Right lobe of liver (tissue), 6 donors: ENCODE data around the gene KCTD6. TPM values are rescaled to one million over a fixed set of nuclear protein-coding genes. Genes with fewer than 3 reads are reported as not detected.
"Not testable (repeated sequence)": the region's sequence is repeated elsewhere in the genome, so short reads cannot be mapped to it uniquely, and the experiment has no call there.

Experiments
- ATAC-seq, 4 donors: fragments of 200-7000 bp; cut with Tn5 transposase; one replicate each; pipeline ENCODE4 v1.9.1; 2020; ENCODE audit warnings: mild to moderate bottlenecking in 4 of 4, moderate library complexity in 4 of 4
- DNase-seq, 3 donors: peaks; one replicate each; pipeline ENCODE4 v3.0.0-alpha.2; 2020
- H3K27ac ChIP-seq, 3 donors: fragments of 200-600 bp; one replicate each; pipeline ENCODE4 v1.8.0; 2022
- H3K27me3 ChIP-seq, 2 donors: fragments of 200-600 bp; one replicate each; pipeline ENCODE4 v1.8.0; 2022
- H3K36me3 ChIP-seq, 4 donors: fragments of 200-600 bp; sonication (generic) in 1 of 4; one replicate each; pipeline versions ENCODE4 v1.5.1 to v1.8.0; 2017 to 2022; ENCODE audit warnings: control low read depth in 1 of 4
- H3K4me1 ChIP-seq, 4 donors: fragments of 200-600 bp; sonication (generic) in 1 of 4; one replicate each; pipeline versions ENCODE4 v1.5.1 to v1.8.0; 2017 to 2022; ENCODE audit warnings: control low read depth in 1 of 4
- H3K4me3 ChIP-seq, 3 donors: fragments of 200-600 bp; one replicate each; pipeline ENCODE4 v1.8.0; 2022
- H3K9me3 ChIP-seq, 4 donors: fragments of 200-600 bp; sonication (generic) in 1 of 4; one replicate each; pipeline versions ENCODE4 v1.5.1 to v1.8.0; 2017 to 2022; ENCODE audit warnings: control low read depth in 1 of 4
- POLR2A ChIP-seq: fragments of 450-650 bp; IDR thresholded peaks from one replicate; pipeline ENCODE4 v1.6.1; 2017; ENCODE audit warnings: antibody characterized with exemption, mild to moderate bottlenecking
- WGBS: methylation state at CpG from one replicate; pipeline ENCODE4 v1.1.6; 2018; ENCODE audit warnings: low coverage, low lambda C conversion rate; ENCODE audit not compliant: insufficient coverage; ENCODE audit errors: missing lambda C conversion rate; 5-methylcytosine and 5-hydroxymethylcytosine counted together
- intact Hi-C, 2 donors: fragments of 100-400 bp; cut with DNase I; formaldehyde crosslinking; loops; one replicate each; pipeline versions ENCODE4 v1.11.2 to v1.14.1; 2022
- total RNA-seq, 6 experiments: library from RNA; depleted of rRNA in 2 of 6; stranded (reverse); fragments of >200 nt in 2 of 6; fragmentation: NEBNext Ultra II Directional in 3 of 6; extraction: Animal tissue kit (Norgen Biotek cat#: 25700) in 3 of 6; gene quantifications; one replicate each; pipeline versions ENCODE4 v1.1.0 to v1.2.4, GENCODE V29; 2016 to 2023
- TF ChIP-seq, protein P1 (sequence below), 4 donors: fragments of 200-600 bp in 3 of 4; fragments of 450-650 bp in 1 of 4; IDR thresholded peaks; one replicate each; pipeline versions ENCODE4 v1.5.1 to v1.8.0; 2016 to 2022; ENCODE audit warnings: antibody characterized with exemption in 4 of 4, mild to moderate bottlenecking in 2 of 4
- donor health status: DM: no; HTN: yes; CAD: no.
- donor health status: DM: no; HTN: no; CAD: no.
- donor health status: DM: no; HTN: no; CAD: no.
- donor health status: DM: no; HTN: yes; CAD: no.
- donor health status: DM: no; HTN: yes; CAD: no.

KCTD6 gene
- total RNA-seq, 6 experiments from 2014 or later: 4.3 to 9.6 (median 8.0) TPM

DNA sequence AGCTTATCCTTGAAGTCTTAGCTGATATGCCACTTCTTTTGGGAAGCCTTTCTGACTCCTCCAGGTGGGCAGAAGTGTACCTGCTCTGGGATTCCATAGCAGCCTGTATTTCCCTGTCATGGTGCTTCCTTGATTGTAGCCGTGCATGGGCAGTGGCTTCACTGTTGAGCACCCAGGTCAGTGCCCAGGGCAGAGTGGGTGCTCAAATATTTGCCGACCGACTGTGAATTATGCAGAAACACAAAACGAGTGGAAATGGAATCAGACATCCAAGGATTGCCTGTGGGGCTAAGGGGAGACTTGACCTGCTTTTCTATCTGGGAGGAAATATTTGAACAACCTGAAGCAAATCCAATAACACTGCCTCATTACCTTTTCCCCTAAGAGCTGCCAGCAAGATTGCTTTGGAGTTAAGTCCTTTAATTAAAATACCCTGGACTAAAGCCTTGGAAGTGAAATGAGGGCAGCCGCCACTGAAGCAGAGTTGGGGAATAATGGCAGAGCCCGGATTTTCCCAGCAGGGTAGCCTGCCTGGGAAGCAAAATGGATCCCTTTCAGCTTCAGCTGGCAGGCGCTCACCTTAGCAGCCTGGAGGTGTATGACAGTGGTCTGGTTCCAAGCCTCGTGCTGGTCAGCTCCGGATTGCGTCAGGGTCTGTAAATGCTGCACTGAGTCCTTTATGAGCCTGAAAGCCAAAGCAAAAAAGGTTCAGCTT is 30.2 kb downstream of the KCTD6 start:
- intact Hi-C loops: no loop called here
- ATAC-seq: peak; percentile 56 to 71 (median 68)
- H3K27ac ChIP-seq: peak overlapping the region; percentile 81 to 99 (median 95)
- H3K36me3 ChIP-seq: peaks cover 0 to 40% (median 15%) of the 10 kb centered on the region in 4 donors
- DNase-seq: peak; percentile 80 to 90 (median 86)
- no peaks in the 10 kb centered on the region for H3K9me3 ChIP-seq
- peaks cover 0 to 90% (median 45%) of the 10 kb centered on the region in 4 donors for H3K4me1 ChIP-seq
- TF ChIP-seq POLR2A: no peak
- TF ChIP-seq, protein P1, sequence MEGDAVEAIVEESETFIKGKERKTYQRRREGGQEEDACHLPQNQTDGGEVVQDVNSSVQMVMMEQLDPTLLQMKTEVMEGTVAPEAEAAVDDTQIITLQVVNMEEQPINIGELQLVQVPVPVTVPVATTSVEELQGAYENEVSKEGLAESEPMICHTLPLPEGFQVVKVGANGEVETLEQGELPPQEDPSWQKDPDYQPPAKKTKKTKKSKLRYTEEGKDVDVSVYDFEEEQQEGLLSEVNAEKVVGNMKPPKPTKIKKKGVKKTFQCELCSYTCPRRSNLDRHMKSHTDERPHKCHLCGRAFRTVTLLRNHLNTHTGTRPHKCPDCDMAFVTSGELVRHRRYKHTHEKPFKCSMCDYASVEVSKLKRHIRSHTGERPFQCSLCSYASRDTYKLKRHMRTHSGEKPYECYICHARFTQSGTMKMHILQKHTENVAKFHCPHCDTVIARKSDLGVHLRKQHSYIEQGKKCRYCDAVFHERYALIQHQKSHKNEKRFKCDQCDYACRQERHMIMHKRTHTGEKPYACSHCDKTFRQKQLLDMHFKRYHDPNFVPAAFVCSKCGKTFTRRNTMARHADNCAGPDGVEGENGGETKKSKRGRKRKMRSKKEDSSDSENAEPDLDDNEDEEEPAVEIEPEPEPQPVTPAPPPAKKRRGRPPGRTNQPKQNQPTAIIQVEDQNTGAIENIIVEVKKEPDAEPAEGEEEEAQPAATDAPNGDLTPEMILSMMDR (IDR thresholded peaks at IDR 0.05): no peak
- no peak overlapping the region for H3K4me3 ChIP-seq
- no peaks in the 10 kb centered on the region for H3K27me3 ChIP-seq
- WGBS: 32% methylated on average over 10 of the region's 10 CpGs

DNA sequence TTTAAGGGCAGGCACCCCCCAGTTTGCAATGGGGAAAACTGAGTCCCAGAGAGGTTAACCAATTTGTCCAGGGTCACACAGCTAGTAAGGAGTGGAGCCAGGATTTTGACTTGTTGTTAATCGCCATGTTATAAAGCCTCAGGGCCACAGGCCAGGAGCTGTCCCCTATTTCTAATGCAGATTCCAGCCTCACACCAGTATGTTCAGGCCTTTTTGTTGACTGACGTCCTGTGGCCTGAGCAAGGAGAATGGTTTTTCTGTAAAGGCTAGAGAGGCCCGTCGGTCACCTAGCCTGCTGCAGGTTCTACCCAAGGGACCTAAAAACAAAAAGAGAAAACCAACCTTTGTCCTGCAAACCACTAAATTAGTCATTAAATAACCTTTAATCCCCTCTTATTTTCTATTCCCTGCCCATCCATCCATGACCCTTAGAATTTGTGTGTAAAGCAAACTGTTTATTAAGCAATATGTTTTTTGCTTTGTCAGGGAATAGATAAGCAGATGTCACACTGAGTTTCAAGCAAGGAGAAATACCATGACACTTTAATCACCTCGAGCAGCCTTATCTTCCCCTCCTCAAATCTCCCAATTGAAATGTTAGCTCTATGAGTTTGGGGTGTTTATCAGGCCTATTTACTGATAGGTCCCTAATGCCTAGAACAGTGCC is 31.0 kb downstream of the KCTD6 start:
- Histone ChIP-seq H3K4me3 (peak overlapping the region in 2 of 3 donors; percentile 12 to 19), H3K27ac (peak overlapping the region; percentile 81 to 99 (median 95)), H3K9me3 (no peaks in the 10 kb centered on the region), H3K36me3 (peaks cover 0 to 45% (median 17%) of the 10 kb centered on the region in 4 donors), H3K4me1 (peaks cover 0 to 98% (median 50%) of the 10 kb centered on the region in 4 donors), H3K27me3 (no peaks in the 10 kb centered on the region)
- TF ChIP-seq, protein P1 (IDR thresholded peaks at IDR 0.05): no peak
- peak; percentile 54 for TF ChIP-seq POLR2A
- intact Hi-C loops: no loop called here
- no peak for DNase-seq
- 36% methylated on average over 5 of the region's 5 CpGs for WGBS
- ATAC-seq: peak; percentile 42 to 62 (median 58)

DNA sequence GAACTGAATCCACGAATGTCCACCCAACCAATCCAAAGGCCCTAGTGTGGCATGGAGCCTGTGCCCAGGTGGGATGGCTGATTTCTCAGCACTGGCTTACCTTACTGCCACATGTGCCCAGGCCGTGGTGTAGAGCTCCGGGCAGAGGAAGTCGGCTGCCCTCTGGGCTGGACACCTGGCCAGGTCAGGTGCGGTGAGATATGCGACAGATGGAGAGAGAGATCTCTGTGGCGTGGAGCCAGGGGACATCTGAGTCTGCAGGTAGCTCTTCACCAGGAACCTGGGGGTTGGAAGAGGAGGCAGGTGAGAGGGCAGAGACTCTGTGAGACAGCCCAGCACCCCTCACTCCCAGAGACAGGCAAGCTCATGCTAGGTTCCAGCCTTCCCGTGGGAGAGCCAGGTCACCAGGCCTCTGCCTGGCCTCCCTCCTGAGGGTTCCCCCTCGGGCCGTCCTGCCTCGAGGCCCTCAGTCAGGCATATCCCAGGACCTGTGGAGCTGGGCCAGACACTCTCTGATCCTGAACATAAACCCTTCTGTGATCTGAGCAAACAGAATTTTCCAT is 32.5 kb downstream of the KCTD6 start:
- peak in 1 of 3 donors; percentile 74 for DNase-seq
- Histone ChIP-seq H3K36me3 (peaks cover 0 to 56% (median 21%) of the 10 kb centered on the region in 4 donors), H3K4me3 (no peak overlapping the region), H3K4me1 (peaks cover 0 to 98% (median 50%) of the 10 kb centered on the region in 4 donors), H3K27me3 (no peaks in the 10 kb centered on the region), H3K9me3 (no peaks in the 10 kb centered on the region), H3K27ac (peak overlapping the region in 2 of 3 donors; percentile 95 to 99)
- no peak for ATAC-seq
- intact Hi-C loops: no loop called here
- TF ChIP-seq, protein P1 (IDR thresholded peaks at IDR 0.05): no peak
- TF ChIP-seq POLR2A: no peak
- 83% methylated on average over 2 of the region's 11 CpGs for WGBS

DNA sequence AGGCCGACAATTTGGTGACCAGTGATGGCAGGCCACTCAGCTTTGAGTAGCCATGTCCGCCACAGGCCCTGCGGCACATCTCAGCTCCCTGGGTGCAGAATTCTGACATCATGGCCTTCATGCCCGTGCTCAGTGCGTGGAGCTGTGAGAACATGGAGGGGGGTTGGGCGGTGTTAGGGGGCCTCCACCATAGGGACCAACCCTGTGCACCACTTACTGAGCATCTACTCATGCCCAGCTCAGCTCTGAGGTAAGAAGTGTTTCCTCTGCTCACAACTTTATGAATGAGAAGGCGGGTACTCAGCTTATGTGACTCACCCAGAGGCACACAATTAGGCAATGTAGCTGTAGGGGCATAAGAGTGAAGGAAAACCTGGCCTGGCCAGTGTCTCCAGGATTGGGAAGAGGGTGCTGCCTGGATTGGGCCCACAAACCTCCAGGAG is 34.6 kb downstream of the KCTD6 start:
- 80% methylated on average over 1 of the region's 7 CpGs for WGBS
- no peak overlapping the region for H3K4me3 ChIP-seq
- TF ChIP-seq POLR2A: peak; percentile 49
- TF ChIP-seq, protein P1 (IDR thresholded peaks at IDR 0.05): no peak
- peak overlapping the region in 2 of 3 donors; percentile 30 to 95 for H3K27ac ChIP-seq
- ATAC-seq (peak in 3 of 4 donors; percentile 7 to 56 (median 45)), DNase-seq (no peak)
- intact Hi-C loops: loop anchor here in 1 of 2 donors (5.0 kb wide), 1 partner anchor 34 kb away; the partner anchor contains the start of gene KCTD6
- peaks cover 0 to 96% (median 50%) of the 10 kb centered on the region in 4 donors for H3K4me1 ChIP-seq
- peaks cover 0 to 74% (median 30%) of the 10 kb centered on the region in 4 donors for H3K36me3 ChIP-seq
- H3K9me3 ChIP-seq: no peaks in the 10 kb centered on the region
- no peaks in the 10 kb centered on the region for H3K27me3 ChIP-seq

DNA sequence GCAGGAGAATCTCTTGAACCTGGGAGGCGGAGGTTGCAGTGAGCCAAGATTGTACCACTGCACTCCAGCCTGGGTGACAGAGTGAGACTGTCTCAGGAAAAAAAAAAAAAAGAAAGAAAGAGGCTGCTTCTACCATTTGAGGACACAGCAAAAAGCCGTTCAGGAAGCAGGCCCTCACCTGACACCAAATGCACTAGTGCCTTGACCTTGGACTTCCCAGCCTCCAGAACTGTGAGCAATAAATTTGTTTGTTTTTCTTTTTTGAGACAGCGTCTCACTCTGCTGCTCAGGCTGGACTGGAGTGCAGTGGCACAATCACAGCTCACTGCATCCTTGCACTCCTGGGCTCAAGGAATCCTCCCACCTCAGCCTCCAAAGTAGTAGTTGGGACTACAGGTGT is 35.5 kb downstream of the KCTD6 start:
- H3K4me1 ChIP-seq: peaks cover 0 to 96% (median 49%) of the 10 kb centered on the region in 4 donors
- H3K27me3 ChIP-seq, H3K9me3 ChIP-seq, DNase-seq, H3K4me3 ChIP-seq, ATAC-seq: not testable (repeated sequence)
- WGBS: 56% methylated on average over 3 of the region's 3 CpGs
- intact Hi-C loops: loop anchor here in 1 of 2 donors (5.0 kb wide), 1 partner anchor 35 kb away; the partner anchor contains the start of gene KCTD6
- peak overlapping the region in 2 of 3 donors; percentile 30 to 95 for H3K27ac ChIP-seq
- H3K36me3 ChIP-seq: peaks cover 0 to 74% (median 30%) of the 10 kb centered on the region in 4 donors
